GM18858 (cell line): Measurements from ENCODE around the gene CHMP4B.
A peak's percentile ranks its signal among the peaks of the same experiment; 100 is the strongest.

Source experiments
- ATAC-seq: cut with Tn5 transposase; IDR thresholded peaks from one replicate; pipeline ENCODE4 v1.9.1; 2021; ENCODE audit not compliant: unreplicated experiment

Gene CHMP4B

DNA sequence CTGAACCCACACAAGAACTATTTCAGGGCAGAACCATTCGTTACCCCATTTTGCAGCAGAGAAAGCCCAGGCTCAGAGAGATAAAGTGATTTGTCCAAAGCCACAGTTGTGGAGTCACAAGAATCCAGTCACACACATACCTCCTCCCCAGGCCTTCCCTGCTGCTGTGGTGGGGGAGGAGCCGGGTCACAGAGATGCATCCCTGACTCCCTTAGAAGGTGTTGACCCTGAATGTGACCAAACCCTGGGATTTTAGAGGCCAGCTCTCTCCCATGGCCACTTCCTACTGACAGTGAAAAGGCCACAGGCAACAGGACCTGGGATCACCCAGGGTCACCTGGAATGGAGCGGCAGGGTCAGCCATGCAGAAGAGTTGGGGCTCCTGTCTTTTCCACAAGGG is 48.6 kb downstream of the CHMP4B start:
- ATAC-seq, result no peak

DNA sequence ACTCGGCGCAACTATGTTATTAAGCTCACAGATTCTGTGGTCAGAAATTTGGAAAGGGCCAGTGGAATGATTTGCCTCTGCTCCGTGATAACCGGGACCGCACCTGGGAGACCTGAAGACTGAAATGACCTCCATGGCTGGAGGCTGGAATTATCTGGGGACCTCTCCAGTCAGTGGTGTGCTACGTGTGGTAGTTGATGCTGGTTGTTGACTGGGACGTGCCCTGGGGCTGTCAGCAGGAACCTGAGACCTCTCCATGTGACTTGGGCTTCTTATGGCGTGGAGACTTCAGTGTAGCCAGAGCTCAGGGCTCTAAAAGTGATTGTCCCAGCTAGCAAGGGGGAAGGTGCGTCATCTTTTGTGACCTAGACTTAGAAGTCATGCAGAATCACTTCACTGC is 50.3 kb downstream of the CHMP4B start:
- no peak for ATAC-seq

DNA sequence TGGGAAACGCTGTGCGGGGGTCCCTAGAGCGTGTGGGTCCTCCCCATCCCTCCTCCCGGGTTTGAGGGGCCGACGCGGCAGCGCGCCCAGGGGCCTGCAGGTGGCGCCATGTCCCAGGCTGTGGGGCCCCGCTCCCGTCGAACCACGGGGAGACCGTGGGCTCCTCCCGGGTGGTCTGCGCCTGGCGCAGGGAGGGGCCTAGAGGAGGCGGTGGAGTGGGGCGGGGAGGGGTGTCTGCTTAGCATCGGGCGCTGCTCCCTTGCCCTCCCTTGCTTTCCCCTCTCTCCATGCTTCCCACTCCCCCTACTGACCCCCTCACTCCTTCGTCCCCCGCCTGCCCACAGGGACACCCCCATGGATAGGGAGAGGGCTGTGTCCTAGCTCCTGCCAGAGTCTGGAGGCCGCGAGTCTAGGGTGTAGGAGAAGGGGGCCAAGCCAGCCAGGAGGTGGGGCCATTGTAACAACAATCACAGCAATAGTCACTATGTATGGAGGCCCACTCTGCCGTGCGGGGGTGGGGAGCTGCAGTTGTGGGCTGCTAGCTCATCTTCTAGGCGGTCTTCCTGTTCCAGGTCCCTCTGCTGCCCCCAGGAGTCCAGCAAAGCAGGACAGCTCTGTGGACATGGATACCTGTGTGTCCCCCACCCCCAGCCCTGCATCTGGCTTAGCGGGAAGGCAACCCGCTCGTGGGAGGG is 51.7 kb downstream of the CHMP4B start:
- ATAC-seq, result no peak

DNA sequence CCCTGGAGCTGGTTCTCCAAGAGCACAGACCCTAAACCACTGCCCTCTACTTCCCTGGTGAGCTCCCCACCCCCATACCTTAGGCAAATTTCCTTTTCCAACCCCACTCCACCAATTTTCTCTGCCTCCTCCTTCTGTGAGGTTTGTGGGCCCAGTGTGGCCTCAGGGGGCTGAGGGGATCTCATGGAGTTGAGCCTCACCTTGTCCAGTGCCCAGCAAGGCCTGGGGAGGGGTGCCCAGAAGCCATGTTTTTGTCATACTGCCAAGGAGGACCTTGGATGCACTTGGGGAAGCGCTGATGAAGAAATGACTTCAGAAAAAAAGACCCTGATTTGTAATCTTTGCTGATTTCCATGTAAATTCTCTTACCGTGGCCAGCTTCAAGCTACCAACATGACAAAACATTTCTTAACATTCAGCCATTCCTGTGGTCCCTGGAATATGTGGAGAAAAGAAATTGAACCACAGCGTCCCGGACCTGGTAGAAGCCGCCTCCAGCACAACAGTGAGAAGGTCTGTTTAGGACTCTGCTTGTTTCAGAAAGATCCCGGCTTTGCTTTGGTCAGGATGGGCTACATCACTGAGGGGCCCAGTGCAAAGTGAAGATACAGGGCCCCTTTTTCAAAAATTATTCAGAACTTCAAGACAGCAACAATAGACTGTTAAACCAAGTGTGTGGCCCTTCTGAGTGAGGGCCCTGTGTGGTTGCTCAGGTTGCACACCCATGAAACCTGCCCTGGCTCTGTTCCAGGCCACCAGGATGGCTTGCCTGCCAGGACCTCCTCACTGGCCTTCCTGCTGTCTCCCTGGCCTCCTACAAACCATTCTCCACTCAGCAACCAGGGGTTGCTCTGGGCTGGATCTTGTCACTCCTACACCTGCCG is 52.5 kb downstream of the CHMP4B start:
- ATAC-seq, result no peak

DNA sequence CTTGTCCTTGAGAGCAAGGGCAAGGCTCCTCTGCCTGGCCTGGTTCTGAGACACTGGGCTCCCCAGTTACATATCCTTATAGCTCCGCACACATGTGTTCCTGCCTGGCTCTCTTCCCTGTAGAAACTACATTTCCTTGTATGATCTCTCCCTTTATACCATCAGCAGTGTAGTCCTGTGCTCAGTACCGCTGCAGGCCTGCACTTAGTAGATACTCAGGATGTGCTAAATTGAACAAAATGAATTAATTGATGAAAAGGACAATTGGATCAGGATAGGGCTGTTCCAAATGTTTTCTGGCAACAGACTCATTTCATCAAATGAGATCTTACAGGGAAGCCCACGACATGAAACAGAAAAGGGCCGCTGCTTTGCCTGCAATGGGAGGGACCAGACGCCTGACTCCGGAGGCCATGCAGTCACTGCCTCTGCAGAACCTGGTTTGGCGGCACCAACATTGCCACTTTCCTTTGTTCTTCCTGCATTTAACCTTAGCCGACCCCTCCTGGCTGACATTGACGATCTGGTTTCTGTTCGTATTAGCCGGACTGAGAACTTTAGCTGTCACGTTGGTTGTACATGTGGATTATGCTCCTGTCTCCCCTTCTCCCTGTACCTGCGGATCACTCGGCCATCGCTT is 53.3 kb downstream of the CHMP4B start:
- ATAC-seq, result no peak

DNA sequence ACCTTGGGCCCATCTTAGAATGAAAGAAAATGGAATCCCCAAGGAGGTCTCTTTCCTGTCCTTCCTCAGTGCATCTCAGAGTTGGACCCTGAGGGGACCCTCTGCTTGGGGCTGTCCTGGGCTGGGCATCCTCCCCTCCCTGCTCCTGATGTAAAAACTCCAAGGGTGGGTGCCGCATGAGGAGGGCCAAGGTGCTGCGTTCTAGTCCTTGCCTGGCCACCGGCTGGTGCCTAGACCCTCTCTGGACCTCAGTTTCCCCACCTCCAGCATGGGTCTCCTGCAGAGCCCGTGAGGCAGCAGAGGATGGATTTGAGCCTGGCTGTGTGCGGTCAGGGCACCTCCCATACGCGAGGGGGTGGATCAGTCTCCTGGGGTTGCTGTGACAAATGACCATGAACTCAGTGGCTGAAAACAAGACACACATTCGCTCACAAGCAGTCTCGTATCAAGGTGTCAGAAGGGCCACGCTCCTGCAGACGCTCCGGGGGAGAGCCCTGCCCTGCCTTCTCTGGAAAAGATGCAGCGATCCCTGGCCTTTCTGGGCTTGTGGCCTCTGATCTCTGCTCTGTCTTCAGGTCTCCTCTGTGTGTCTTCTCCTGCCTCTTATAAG is 54.7 kb downstream of the CHMP4B start:
- no peak for ATAC-seq

DNA sequence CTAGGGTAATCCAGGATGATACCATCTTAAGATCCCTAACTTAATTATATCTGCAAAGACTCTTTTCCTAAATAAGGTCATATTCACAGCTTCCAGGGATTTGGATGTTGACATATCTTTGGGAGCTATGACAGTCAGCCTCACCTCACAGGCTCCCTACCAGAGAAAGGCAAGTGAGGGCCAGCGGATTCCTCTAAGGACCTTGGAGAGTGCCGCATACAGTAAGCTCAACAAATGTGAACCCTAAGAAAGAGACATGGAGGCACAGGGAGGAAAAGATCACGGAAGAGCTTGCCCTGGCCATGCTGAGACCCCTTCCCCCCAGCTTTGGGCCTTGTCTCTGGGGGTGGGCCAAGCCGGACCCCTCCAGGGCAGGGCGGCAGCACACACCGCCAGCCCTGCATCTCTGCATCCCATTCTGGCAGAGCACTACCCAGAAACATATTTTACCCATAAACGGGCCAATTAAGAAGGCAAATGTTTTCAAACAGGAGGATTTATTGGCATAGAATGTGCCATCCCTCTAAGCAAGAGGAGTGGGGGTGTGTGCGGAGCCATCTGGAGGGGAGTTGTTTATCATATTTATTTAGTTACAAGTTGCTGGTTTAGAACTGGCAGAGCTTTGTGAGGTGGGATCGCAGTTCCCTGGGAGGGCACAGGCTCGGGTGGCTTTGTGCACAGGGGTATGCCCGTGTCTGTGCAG is 55.4 kb downstream of the CHMP4B start:
- no peak for ATAC-seq

DNA sequence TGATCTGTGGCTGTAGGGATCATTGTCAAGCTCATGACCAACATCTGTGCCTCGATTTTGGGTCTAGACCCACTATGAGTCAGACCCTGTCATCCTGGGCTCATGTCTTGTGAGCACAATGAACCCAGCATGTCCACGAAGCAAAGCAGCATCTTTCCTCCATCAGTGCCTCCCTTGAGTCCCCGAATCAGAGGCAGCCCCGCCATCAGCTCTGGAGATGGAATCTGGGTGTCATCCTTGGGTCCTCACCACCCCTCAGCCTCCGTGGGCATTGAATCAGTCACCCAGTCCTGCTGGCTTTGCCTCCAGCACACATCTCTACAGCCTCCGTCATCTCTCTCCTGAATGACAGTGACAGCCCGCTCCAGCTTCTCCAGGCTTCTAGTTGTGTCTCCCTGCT is 56.9 kb downstream of the CHMP4B start:
- ATAC-seq, result no peak

DNA sequence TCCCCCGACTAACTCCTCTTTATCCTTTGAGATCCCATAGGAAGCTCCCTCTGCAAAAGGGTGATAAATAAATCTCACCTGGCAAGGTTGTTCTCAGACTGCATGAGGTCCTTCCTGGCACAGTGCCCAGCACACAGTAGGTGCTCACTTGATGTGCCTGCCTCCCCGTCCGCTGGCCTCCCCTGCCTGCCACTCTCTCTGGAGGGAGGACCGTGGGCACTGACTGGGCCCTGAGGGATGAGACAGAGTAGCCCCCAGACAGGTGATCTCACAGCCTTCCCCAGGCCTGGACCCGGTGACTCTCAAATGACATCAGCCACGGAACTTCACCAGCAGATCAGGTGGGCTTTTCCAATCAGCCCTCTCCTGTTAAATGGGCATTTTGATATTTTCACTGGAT is 57.4 kb downstream of the CHMP4B start:
- ATAC-seq, result no peak

DNA sequence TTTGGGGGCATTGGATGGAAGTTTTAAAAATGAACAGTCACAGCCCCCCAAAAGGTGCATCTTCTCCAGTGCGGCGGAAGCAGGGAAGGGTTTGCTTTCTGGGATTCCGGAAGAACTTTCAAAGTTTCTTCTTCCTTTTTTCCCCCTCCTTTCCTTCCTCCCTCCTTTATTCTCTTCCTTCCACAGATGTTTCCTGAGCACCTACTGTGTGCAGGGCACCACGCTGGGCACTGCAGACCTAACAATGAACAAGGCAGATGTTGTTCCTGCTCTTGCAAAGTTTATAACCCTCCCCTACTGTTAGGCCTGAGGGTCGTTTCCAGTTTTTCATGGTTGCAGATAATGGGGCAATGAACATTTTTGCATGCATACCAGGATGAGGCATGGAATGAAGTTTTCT is 58.1 kb downstream of the CHMP4B start:
- no peak for ATAC-seq

DNA sequence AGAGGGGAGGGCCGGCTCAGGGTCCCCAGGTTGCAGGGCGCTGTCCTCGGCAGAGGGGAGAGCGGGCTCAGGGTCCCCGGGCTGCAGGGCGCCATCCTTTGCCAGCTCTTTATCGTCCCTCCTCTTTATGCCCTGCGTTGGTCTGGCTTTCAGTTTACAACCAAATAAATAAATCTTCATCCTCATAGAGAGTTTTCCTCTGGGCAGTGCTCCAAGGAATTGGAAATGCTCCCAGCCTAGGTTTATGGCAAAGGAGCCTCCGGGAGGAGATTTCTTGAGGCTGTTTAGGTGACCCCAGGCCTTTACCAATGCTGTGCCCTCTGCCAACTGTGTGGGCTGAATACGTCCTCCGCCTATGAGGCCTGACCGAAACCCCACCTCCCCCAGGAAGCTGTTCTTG is 60.2 kb downstream of the CHMP4B start:
- ATAC-seq, result no peak

DNA sequence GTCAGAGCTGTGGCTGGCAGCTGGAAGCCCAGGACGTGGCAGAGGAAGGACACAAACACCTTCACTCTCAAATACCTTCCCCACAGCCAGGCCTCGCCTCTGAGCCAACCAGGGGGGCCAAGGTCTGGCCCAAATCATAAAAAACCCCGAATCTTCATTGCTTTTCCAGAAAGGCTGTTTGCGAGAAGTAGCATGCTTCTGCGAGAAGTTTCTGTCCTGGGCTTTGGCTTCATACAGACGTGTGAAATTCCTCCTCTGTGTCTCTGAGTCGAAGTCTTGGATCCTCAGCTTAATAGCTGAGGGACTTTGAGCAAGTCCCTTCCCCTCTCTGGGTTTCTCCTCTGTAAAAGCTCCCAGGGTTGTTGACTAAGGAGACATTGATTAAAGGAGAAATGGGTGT is 63.0 kb downstream of the CHMP4B start:
- no peak for ATAC-seq

DNA sequence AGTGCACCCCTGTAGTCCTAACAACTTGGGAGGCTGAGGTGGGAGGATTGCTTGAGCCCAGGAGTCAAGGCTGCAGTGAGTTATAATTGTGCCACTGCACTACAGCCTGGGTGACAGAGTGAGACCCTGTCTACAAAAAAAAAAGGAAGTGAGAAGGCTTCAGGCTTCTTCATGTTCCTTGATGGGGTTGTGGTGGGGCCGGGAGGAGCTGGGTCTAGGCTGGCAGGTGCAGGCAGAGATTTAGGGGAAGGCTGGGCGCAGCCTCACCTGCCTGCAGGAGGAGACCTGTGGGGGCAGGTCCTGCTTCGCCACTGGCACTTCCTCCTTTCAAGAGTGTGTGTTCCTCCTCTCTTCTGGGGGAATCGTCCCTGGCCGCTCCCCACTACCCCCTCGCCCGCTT is 63.9 kb downstream of the CHMP4B start:
- ATAC-seq, result peak; percentile 57

DNA sequence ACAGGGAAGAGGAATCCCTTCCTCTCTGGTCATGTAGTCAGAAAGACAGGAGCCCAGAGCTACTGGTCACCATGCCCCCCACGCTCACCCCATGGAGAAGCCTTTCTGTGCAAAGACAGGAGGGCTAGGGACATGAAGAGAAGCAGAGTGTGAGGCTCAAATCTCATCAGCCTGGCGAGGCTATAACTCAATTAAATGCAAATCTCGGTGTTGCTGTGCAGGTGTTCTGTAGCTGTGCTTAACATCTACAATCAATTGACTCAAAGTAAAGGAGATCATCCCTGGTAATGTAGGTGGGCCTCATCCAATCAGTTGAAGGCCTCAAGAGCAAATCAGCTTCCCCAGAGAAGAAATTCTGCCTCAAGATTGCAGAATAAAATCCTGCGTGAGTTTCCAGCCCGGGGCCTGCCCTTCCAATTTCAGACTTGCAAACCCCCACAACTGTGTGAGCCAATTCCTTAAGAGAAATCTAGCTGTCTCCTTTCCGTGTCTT is 64.4 kb downstream of the CHMP4B start:
- ATAC-seq, result no peak

DNA sequence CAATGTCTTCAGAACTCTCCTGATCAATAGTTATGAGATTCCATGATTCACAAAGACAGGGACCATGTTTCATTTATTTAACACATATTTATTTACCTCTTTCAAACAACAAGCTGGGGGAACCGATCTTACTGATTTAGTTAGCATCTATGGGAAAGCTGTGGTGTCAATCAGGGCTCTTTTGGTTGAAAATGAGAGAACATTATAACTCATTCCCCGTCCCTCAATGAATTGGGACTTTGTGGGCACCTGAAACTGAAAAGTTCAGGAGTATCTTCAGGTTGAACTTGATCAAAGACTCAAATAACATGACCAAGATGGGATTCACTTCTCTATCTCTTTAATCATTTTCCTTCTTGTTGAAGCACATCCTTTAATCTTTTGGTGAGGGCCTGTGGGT is 67.4 kb downstream of the CHMP4B start:
- no peak for ATAC-seq

DNA sequence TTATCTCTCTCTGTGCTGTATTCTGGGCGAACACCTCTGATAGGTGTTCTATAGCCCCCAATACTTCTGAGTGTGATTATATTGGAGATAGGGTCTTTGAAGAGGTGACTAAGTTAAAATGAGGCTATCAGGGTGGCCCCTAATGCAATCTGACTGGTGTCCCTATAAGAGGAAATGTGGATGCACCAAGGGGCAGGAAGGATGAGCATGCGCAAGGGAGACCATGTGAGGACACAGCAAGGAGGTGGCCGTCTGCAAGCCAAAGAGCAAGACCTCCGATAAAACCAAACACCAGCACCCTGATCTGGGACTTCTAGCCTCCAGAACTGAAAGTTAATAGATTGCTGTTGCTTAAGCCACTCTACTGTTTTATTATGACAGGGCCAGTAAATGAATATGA is 69.2 kb downstream of the CHMP4B start:
- no peak for ATAC-seq

DNA sequence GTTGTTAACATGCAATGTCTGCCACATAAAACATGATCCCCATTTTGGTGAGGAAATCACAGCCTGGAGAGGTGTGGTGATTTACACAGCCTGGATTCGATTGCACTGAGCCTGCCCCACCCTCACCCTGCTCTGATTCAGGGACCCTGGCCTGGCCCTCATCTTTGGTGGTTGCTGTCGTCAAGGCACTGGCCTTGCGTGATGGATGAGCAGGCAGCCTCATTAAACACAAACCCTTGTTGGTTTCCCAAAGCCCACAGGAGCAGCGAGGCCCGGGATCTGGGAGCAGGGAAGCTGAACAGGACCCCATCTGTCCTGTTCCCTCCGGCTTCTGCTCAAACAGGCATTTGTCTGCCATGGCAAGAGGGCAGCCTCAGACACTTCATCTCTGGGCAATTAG is 70.8 kb downstream of the CHMP4B start:
- no peak for ATAC-seq

DNA sequence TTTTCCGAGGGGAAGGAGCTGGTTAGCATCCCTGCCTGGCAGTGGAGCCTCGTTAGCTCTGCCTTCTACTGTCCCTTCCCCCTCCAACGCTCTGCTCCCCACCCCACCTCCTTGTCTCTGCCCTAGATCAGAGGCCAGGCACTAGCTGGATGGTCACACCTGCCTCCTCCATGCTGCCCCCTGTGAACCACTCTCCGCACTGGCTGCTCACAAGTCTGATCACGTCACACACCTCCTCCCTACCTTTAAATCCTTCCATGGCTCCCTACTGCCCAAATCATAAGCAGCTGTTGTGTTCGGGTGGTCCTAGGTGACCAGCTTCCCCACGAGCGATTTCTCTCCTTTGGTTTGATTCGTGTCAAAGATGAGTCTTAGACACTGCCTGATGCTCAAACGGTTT is 71.3 kb downstream of the CHMP4B start:
- no peak for ATAC-seq

DNA sequence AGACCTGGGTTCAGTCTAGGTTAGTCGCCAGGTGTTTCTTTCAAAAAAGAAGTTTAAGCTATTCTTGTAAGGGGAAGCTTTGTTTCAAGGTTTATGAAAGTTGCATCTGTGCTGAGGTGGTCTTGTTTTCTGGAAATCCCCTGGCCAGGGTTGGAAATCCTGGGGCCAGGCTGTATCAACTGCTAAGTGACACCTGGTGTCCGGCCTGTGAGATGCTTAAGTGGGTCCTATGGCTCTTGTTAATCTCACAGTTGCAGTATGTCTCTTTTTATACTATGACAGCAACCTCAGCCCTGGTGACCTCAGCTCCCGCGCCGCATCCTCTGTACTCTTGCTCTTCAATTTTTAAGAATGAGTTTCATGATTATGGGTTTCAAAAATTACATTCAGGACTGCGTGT is 72.0 kb downstream of the CHMP4B start:
- ATAC-seq, result peak; percentile 77

DNA sequence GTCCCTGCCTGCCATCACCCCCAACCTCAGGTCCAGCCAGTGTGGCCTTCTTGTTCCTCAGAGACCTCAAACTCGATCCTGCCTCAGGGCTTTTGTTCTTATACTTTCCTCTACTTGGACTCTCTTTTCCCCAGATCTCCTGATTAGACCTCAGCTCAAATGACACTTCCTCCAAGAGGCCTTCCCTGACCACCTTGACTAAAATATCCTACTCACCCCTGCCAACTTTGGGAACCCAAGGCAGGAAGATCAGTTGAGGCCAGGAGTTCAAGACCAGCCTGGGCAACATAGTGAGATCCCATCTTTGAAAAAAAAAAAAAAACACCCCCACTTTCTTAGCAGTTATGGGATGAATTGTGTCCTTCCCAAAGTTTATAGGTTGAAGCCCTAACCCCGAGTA is 73.5 kb downstream of the CHMP4B start:
- ATAC-seq, result no peak

DNA sequence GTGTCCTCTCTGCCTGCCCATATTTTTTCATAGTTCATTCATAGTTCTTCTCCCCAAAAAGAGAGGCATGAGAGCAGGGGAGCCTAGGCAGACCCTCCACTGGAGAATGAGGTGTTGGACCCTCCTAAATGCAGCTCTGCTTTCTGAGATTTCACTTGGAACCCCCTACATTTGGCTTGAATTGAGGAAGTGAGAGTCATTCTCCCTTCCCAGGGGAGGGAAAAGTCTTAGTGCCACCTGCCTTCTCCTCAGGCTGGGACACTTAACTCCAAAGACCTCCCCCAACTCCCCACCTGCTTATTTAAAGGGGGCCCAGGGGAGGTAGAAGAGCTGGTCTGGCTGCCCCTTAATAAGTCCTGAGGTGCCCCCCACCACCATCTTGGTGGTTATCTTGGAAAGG is 78.2 kb downstream of the CHMP4B start:
- ATAC-seq, result no peak
